Naive thymus-derived CD4-positive, alpha-beta T cell (primary cell): ENCODE data around the gene EFNA2. TPM values are rescaled to one million over a fixed set of nuclear protein-coding genes. Genes with fewer than 3 reads are reported as not detected.

ENCODE experiments used
- ATAC-seq: fragments of 150-1000 bp; cut with Tn5 transposase; 2 replicates; pipeline ENCODE4 v1.10.0; 2021; ENCODE audit warnings: mild to moderate bottlenecking, moderate library complexity
- CTCF ChIA-PET: fragments of 350-600 bp; sonication (Branson Sonifier 250); formaldehyde crosslinking; loops from one replicate; lab custom pipeline; 2021; ENCODE audit warnings: antibody characterized with exemption; lab: Charles Lee
- POLR2A ChIA-PET: fragments of 350-600 bp; sonication (Branson Sonifier 250); formaldehyde crosslinking; loops from one replicate; lab custom pipeline; 2021; ENCODE audit warnings: antibody characterized with exemption, inconsistent platforms; lab: Charles Lee
- DNase-seq, 9 donors: peaks; one replicate each; pipeline versions ENCODE4 v3.0.0 to v3.0.0-alpha.2; 2020 to 2022; ENCODE audit warnings: mixed read lengths in 1 of 9
- H3K27ac ChIP-seq: one replicate; pipeline ENCODE4 v1.7.0; 2013; ENCODE audit warnings: mild to moderate bottlenecking, low read depth, low read length, moderate library complexity
- H3K27me3 ChIP-seq, 2 donors: one replicate each; pipeline ENCODE4 v1.7.0; 2013; ENCODE audit warnings: low read length in 2 of 2, mild to moderate bottlenecking in 2 of 2, moderate library complexity in 2 of 2; ENCODE audit not compliant: control insufficient read depth in 2 of 2, insufficient read depth in 2 of 2
- H3K36me3 ChIP-seq, 3 experiments: 1 replicate in 2 of 3; 2 replicates in 1 of 3; pipeline ENCODE4 v1.7.0; 2013; ENCODE audit warnings: low read length in 3 of 3, mild to moderate bottlenecking in 3 of 3, moderate library complexity in 1 of 3; ENCODE audit not compliant: insufficient read depth in 3 of 3, control insufficient read depth in 2 of 3
- H3K4me1 ChIP-seq, 2 donors: one replicate each; pipeline ENCODE4 v1.7.0; 2013; ENCODE audit warnings: low read length in 2 of 2, mild to moderate bottlenecking in 2 of 2, moderate library complexity in 1 of 2; ENCODE audit not compliant: control insufficient read depth in 2 of 2, insufficient read depth in 2 of 2
- H3K4me3 ChIP-seq: 2 replicates; pipeline ENCODE4 v1.7.0; 2013; ENCODE audit warnings: mild to moderate bottlenecking, low read length
- H3K9me3 ChIP-seq, 3 experiments: 1 replicate in 2 of 3; 2 replicates in 1 of 3; pipeline ENCODE4 v1.7.0; 2013; ENCODE audit warnings: low read length in 3 of 3; ENCODE audit not compliant: control insufficient read depth in 2 of 3
- H3K27ac Mint-ChIP-seq, 9 donors: one replicate each; pipeline ENCODE4 v1.8.0; 2020 to 2022; ENCODE audit warnings: mixed read lengths in 9 of 9, mild to moderate bottlenecking in 8 of 9, moderate library complexity in 5 of 9, inconsistent platforms in 2 of 9
- H3K27me3 Mint-ChIP-seq, 5 donors: one replicate each; pipeline ENCODE4 v1.8.0; 2021 to 2022; ENCODE audit warnings: mixed read lengths in 5 of 5, mild to moderate bottlenecking in 1 of 5
- H3K36me3 Mint-ChIP-seq, 5 donors: one replicate each; pipeline ENCODE4 v1.8.0; 2020 to 2022; ENCODE audit warnings: mixed read lengths in 5 of 5, mild to moderate bottlenecking in 3 of 5, inconsistent platforms in 1 of 5
- H3K4me1 Mint-ChIP-seq, 7 donors: one replicate each; pipeline ENCODE4 v1.8.0; 2020 to 2022; ENCODE audit warnings: mixed read lengths in 7 of 7, mild to moderate bottlenecking in 3 of 7, inconsistent platforms in 1 of 7
- H3K4me3 Mint-ChIP-seq, 10 donors: one replicate each; pipeline ENCODE4 v1.8.0; 2020 to 2022; ENCODE audit warnings: mild to moderate bottlenecking in 10 of 10, mixed read lengths in 10 of 10, moderate library complexity in 6 of 10, inconsistent platforms in 2 of 10
- H3K9me3 Mint-ChIP-seq, 11 donors: one replicate each; pipeline ENCODE4 v1.8.0; 2020 to 2022; ENCODE audit warnings: mixed read lengths in 11 of 11, mild to moderate bottlenecking in 4 of 11, inconsistent platforms in 1 of 11, moderate library complexity in 1 of 11
- intact Hi-C, 2 donors: fragments of 100-400 bp; cut with micrococcal nuclease; formaldehyde crosslinking; loops; one replicate each; pipeline ENCODE4 v1.15.1; 2023
- polyA plus RNA-seq, 2 donors: library from polyadenylated mRNA; unstranded; fragments of 300-500 nt; fragmentation: Illumina TruSeq; gene quantifications; one replicate each; pipeline ENCODE4 v1.2.3, GENCODE V29; 2021
- total RNA-seq, 6 experiments: library from RNA in 5 of 6; stranded (reverse) in 5 of 6; gene quantifications; 1 replicate in 5 of 6; 2 replicates in 1 of 6; pipeline ENCODE4 v1.2.3 and lab custom pipeline; 2021 to 2026

The EFNA2 gene
- total and polyA plus RNA-seq, 7 experiments from 2014 or later: not detected

- peaks cover 0 to 4% (median 0%) of the 10 kb centered on the region in 5 donors for H3K27me3 Mint-ChIP-seq
- no peaks in the 10 kb centered on the region for H3K9me3 Mint-ChIP-seq
- H3K9me3 ChIP-seq: no peaks in the 10 kb centered on the region
- no peaks in the 10 kb centered on the region for H3K4me1 Mint-ChIP-seq
- ATAC-seq: no peak
- CTCF ChIA-PET: interaction anchor here (0.6 kb wide), 1 partner anchor 39 kb away, joined by 3 read pairs; no protein-coding TSS in a partner anchor
- no peaks in the 10 kb centered on the region for H3K27me3 ChIP-seq
- no peaks in the 10 kb centered on the region for H3K4me1 ChIP-seq
- H3K36me3 ChIP-seq: no peaks in the 10 kb centered on the region
- POLR2A ChIA-PET: no interaction called here
- H3K36me3 Mint-ChIP-seq: no peaks in the 10 kb centered on the region
- intact Hi-C loops: no loop called here
- no peak overlapping the region for H3K27ac ChIP-seq
- no peak overlapping the region for H3K4me3 Mint-ChIP-seq
- no peak for DNase-seq
- no peak overlapping the region for H3K27ac Mint-ChIP-seq
- no peak overlapping the region for H3K4me3 ChIP-seq
These were observed 50.5 kb downstream of the EFNA2 start for GRCh38 chr19:1336079-1336684.

- Mint-ChIP-seq H3K36me3 (no peaks in the 10 kb centered on the region), H3K9me3 (no peaks in the 10 kb centered on the region), H3K27me3 (peaks cover 0 to 4% (median 0%) of the 10 kb centered on the region in 5 donors), H3K4me3 (no peak overlapping the region), H3K27ac (no peak overlapping the region), H3K4me1 (peaks cover 4 to 11% (median 5%) of the 10 kb centered on the region in 7 donors)
- H3K36me3 ChIP-seq: no peaks in the 10 kb centered on the region
- H3K4me1 ChIP-seq: no peaks in the 10 kb centered on the region
- no peak for DNase-seq
- ChIA-PET CTCF (interaction anchor here (0.6 kb wide), 1 partner anchor 20 kb away, joined by 4 read pairs; no protein-coding TSS in a partner anchor), POLR2A (no interaction called here)
- ATAC-seq: no peak
- no peaks in the 10 kb centered on the region for H3K9me3 ChIP-seq
- no peak overlapping the region for H3K4me3 ChIP-seq
- H3K27ac ChIP-seq: no peak overlapping the region
- intact Hi-C loops: no loop called here
- H3K27me3 ChIP-seq: no peaks in the 10 kb centered on the region
These were observed 55.2 kb downstream of the EFNA2 start for GRCh38 chr19:1340681-1341469.

DNA sequence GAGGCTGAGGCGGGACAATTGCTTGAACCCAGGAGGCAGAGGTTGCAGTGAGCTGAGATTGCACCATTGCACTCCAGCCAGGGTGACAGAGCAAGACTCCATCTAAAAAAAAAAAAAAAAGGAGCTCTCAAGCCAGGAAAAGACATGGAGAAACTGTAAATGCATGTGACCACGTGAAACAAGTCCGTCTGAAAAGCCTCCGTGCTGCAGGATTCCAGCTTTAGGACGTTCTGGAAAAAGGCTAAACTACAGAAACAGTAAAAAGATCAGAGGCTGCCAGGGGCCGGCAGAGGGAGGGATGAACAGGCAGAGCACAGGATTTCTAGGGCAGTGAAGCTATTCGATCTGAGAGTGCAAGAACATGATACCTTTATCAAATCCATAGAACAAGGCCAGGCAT, 57.4 kb downstream of the EFNA2 start:
- Histone ChIP-seq H3K4me1 (no peaks in the 10 kb centered on the region), H3K36me3 (no peaks in the 10 kb centered on the region), H3K4me3 (no peak overlapping the region), H3K27me3 (no peaks in the 10 kb centered on the region), H3K9me3 (no peaks in the 10 kb centered on the region), H3K27ac (no peak overlapping the region)
- ATAC-seq (no peak), DNase-seq (no peak)
- Mint-ChIP-seq H3K4me1 (peaks cover 4 to 11% (median 5%) of the 10 kb centered on the region in 7 donors), H3K36me3 (no peaks in the 10 kb centered on the region), H3K4me3 (peak overlapping the region in 2 of 10 donors; percentile 2 to 31), H3K27me3 (peaks cover 0 to 3% (median 0%) of the 10 kb centered on the region in 5 donors), H3K9me3 (no peaks in the 10 kb centered on the region), H3K27ac (peak overlapping the region in 1 of 9 donors; percentile 33)
- intact Hi-C loops: no loop called here
- ChIA-PET CTCF (interaction anchor here (0.8 kb wide), 1 partner anchor 16 kb away, joined by 3 read pairs; no protein-coding TSS in a partner anchor), POLR2A (no interaction called here)

DNA sequence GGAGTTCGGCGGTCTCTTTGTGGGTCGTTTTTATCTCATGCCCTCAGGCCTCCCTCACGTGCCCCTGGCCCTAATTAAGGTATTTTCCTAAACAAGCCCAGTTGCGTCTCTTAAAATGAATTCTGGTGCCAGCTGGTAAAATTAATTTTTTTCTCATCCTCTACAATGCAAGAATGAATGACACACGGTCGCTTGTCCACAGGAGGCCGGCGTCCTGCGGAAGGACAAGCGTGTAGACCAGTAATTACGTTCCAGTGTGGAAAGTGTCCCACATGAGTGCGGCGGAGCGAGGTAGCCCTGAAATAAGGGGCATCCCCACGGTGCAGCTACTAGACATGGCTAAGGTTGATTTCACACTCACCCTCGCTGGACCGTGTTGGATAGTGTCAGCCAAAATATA, 63.5 kb downstream of the EFNA2 start:
- Histone ChIP-seq H3K36me3 (no peaks in the 10 kb centered on the region), H3K4me1 (no peaks in the 10 kb centered on the region), H3K4me3 (no peak overlapping the region), H3K9me3 (no peaks in the 10 kb centered on the region), H3K27me3 (no peaks in the 10 kb centered on the region), H3K27ac (no peak overlapping the region)
- Mint-ChIP-seq H3K4me1 (peaks cover 4 to 9% (median 5%) of the 10 kb centered on the region in 7 donors), H3K36me3 (no peaks in the 10 kb centered on the region), H3K4me3 (no peak overlapping the region), H3K9me3 (no peaks in the 10 kb centered on the region), H3K27me3 (no peaks in the 10 kb centered on the region), H3K27ac (no peak overlapping the region)
- POLR2A ChIA-PET: no interaction called here
- DNase-seq (no peak), ATAC-seq (no peak)
- intact Hi-C loops: no loop called here
- CTCF ChIA-PET: no interaction called here

GRCh38 chr19:1350867-1351266, 65.2 kb downstream of the EFNA2 start:
- POLR2A ChIA-PET: no interaction called here
- no peaks in the 10 kb centered on the region for H3K27me3 Mint-ChIP-seq
- intact Hi-C loops: loop anchor here in 1 of 2 donors (5.0 kb wide), 1 partner anchor 74 kb away; the partner anchor contains the start of gene FAM174C

More at GRCh38 chr19:1350867-1351266, 65.2 kb downstream of the EFNA2 start:
- Histone ChIP-seq H3K4me3 (no peak overlapping the region), H3K27ac (no peak overlapping the region), H3K27me3 (no peaks in the 10 kb centered on the region), H3K4me1 (peaks cover 4 to 6% of the 10 kb centered on the region in 2 donors), H3K36me3 (peaks cover 0 to 3% (median 0%) of the 10 kb centered on the region in 3 experiments), H3K9me3 (no peaks in the 10 kb centered on the region)
- ATAC-seq (no peak), DNase-seq (no peak)
- Mint-ChIP-seq H3K36me3 (no peaks in the 10 kb centered on the region), H3K4me3 (peak overlapping the region in 1 of 10 donors; percentile 20), H3K27ac (no peak overlapping the region), H3K4me1 (peaks cover 4 to 8% (median 5%) of the 10 kb centered on the region in 7 donors), H3K9me3 (no peaks in the 10 kb centered on the region)
- CTCF ChIA-PET: no interaction called here
